GM18873 (cell line): ENCODE data around the gene IRX6.
A peak's percentile ranks its signal among the peaks of the same experiment; 100 is the strongest.

Experiments used
- ATAC-seq: cut with Tn5 transposase; IDR thresholded peaks from one replicate; pipeline ENCODE4 v1.9.1; 2021; ENCODE audit warnings: mild to moderate bottlenecking, moderate library complexity, moderate number of reproducible peaks; ENCODE audit not compliant: unreplicated experiment, low FRiP score

The IRX6 gene

GRCh38 chr16:55308973-55309372, 15.0 kb upstream of the IRX6 start:
- no peak for ATAC-seq

- no peak for ATAC-seq
These were observed 1.7 kb upstream of the IRX6 start for GRCh38 chr16:55322327-55322726.

- no peak for ATAC-seq
These were observed 479 bp downstream of the IRX6 start for GRCh38 chr16:55324285-55325079.

DNA sequence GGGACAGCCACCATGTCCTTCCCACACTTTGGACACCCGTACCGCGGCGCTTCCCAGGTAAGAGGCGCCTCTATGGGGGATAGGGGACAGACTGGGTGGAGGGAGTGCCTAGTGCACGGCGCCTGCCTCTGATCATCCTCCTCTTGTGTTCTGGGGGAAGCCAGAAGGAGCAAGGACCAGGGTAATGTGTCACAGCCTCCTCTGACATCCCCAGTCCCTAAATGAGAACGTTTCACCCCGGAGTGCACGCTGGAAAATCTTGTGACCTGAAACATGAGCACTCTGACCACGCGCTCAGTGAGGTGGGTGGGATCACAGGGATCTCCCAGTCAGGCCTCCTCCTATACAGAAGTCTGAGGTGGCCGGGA, 1.1 kb downstream of the IRX6 start:
- ATAC-seq: no peak

DNA sequence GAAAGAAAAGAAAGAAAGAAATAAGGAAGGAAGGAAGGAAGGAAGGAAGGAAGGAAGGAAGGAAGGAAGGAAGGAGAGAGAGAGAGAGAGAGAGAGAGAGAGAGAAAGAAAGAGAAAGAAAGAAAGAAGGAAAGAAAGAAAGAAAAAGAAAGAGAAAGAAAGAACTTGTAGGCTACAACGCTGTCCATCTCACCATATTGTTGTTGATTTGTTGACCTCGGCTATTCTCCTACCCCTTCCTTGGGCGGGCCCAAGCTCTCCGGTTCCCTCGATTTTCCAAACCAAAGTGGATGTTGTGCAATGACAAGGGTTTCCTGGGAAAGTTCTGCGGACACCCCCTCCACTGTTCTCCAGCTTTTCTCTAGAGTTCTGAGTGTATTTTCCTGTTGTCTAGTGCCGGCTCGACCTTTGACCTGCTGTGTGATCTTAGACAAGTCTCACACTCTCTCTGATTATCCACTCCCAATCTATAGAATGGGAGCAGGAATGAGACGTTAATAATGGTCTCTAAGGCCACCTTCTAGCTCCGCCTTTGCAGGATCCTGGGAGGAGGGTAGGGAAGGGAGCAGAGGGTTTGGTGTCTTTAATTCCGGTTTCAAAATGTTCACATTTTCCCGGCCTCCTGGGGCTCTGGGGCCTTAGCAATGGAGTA, 1.6 kb downstream of the IRX6 start:
- ATAC-seq: no peak

DNA sequence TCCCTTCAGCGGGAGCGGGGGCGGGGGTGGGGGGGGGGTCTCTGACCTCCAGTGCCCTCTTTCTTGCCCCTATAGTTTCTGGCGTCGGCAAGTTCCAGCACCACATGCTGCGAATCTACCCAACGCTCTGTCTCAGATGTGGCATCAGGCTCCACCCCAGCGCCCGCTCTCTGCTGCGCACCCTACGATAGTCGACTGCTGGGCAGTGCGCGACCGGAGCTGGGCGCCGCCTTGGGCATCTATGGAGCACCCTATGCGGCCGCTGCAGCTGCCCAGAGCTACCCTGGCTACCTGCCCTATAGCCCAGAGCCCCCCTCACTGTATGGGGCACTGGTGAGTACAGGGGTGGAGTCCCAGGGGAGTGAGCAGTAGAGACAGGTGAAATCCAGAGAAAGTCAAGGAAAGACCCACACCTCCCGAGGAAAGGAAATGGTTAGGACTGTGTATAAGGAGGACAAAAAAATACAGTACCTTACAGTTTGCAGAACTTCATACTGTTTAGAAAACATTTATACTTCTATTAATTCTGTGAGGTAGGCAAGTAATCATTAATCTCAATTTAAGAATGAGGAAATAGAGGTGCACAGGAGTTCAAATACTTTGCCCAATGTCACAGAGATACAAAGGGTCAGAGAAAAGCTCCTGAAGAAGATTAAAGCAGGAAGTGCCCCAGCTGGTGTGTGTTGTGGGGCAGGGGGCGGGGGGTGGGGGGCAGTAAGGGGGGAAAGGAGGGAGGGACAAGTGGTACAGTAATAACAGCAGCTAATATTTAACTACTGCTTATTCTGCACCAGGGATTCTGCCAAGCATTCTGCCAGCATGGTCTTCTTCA, 2.5 kb downstream of the IRX6 start:
- no peak for ATAC-seq

- ATAC-seq: no peak
These were observed 4.9 kb downstream of the IRX6 start for GRCh38 chr16:55328611-55329569.

DNA sequence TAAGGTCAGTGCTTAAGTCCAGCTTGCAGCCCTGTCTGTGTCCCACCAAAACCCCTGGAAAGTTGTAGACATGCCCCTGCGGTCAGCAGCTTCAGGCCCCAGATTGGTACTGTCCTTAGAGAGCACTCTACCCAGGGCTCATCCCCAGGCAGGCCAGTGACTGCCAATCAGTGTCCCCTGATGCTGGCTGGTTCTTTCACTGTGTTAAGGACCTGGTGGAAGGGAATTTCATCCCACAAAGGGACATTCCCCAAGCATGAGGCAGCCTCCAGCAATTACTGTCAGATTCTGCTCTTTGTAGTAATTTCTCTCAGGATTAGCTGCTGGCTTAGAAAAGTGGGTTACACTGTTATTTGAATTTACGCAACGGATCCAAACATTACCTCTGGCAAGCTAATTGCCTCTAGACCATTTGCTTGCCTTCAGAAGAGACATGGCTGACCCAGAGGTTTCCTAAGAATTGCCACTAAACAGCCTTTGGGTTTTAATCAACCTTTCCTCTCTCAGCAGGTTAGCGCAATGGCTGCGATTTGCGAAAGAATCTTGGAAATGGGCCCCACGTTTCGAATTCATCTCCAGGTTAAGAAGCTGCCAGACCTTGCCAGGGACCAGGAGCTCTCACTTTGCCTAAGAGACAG, 5.9 kb downstream of the IRX6 start:
- ATAC-seq: no peak

DNA sequence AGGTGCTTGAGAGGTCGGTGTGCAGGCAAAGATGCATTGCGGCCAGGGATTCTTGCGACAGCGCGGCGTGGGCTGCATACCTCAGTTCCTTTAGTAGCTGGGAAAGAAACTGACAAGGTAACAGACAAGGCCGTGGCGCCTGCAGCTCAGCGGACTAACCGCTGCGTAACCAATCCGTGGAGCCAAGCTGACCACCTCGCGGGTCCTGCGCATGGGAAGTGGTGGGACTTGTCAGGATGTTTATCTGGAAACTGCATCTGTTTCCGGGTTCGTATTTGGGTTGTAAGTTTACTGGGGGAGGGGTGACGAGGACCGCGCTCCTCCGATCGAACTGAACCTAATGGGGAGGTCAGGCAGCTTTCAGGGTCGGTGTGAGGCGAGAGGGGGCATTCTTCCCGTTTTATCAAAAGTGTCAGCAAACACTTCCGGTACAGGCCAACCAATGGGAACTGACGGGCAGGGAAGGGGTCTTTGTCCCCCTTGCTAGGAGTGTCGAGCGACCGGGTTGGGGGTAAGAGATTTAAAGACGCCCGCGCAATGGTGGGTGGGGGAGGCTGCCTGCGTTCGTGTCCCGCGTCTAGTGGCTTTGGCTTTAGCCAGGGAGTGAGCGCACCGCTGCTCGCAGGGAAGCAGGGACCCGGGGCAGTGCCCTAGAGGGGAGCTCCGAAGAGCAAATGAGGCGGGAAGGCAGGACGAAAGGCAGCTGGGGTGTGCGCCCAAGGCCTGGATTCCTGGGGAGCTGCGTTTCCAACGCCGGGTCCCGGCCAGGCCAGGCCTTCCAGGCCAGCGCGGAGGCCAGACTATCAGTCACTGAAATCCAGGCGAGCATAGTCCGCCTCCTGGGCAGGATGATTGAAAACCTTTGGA, 7.0 kb downstream of the IRX6 start:
- no peak for ATAC-seq

DNA sequence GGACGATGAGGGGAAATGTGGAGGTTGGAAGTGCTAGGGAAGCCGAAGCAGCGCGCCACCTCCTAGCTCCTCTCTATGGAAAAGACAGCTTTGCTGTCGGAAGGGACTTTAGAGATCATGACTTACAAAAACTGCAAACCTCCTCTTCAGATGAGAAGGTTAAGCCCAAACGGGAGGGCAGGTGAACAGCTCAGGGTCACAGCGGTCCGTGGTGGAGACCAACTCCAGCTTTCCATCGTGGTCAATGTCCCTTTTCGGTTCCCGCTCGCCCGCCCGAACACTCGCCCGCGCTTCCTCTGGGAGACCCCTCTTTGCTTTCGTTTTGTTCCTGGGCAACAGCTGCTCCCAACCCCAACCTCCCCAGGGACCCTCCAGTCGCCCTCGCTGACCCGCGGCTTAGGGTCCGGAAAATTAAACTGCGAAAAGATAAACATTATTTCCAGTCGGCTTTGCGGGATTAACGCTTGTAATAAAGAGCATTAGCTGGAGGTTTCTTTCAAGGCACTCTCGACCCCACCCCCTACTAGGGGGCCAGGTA, 7.7 kb downstream of the IRX6 start:
- ATAC-seq: no peak

GRCh38 chr16:55333684-55334083, 9.7 kb downstream of the IRX6 start:
- ATAC-seq: peak; percentile 60

- ATAC-seq: no peak
These were observed 14.6 kb downstream of the IRX6 start for GRCh38 chr16:55338646-55339045.

- no peak for ATAC-seq
These were observed 16.4 kb downstream of the IRX6 start for GRCh38 chr16:55340445-55340844.

DNA sequence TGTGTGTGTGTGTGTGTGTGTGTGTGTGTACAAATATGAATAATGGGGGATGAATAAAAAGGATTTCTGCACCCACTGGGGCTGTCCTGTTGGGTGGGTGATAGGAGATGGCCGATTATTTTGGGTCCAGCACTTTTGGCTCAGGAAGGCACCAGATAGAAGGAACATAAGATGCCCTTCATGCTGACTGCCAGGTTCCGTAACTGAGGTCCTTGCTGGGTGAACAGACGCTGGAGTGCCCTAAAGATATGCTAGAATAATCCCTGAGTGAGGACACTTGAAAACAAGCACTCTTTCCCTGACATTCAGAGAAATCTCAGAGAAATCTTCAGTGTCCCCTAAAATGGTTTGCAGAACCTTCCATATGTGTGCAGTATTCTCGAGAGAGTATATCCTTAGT, 17.7 kb downstream of the IRX6 start:
- ATAC-seq: no peak

- no peak for ATAC-seq
These were observed 22.5 kb downstream of the IRX6 start for GRCh38 chr16:55346475-55346874.

DNA sequence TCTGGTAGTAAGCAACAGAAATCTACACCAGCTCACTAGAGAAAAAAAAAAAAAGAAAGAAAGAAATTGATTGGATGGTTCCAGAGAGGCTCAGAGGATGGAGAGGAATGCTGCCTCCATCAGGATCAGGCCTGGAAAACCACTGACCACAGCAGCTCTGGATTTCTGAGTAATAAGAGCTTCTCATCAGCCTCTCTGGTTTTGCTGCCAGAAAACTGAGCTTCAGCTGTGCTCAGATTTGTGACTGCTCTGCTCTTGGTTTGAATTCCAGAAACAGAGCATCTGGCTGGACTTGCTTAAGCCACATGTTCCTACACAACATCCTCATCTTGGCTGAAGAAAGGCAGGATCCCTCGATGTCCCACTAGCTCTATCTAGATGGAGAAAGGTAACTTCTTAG, 25.9 kb downstream of the IRX6 start:
- ATAC-seq: no peak

DNA sequence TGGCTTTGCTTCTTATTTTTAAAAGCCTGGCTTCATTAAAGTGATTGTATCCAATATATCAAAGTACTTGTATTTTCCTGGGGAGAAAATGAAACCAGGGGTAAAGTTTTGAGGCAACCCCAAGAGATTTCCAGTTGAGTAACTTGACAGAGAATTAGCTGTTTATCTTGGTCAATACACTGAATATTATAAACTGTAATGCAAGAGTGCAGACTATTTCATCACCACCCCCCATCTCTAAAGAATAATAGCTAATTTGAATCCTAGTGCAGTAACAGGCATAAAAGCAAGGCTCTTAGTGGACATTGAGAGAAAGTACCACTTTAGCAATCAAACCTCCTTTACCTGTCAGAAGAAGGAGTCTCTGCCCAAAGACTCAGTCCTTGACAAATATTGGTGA, 27.0 kb downstream of the IRX6 start:
- no peak for ATAC-seq

GRCh38 chr16:55351936-55352335, 27.9 kb downstream of the IRX6 start:
- ATAC-seq: no peak

- ATAC-seq: no peak
These were observed 33.2 kb downstream of the IRX6 start for GRCh38 chr16:55357241-55357640.
